DND-41 (cell line): ENCODE results near the gene DDC.

ENCODE experiments used
- EZH2 ChIP-seq: IDR thresholded peaks from 3 replicates; pipeline ENCODE4 v1.6.1; 2012; ENCODE audit warnings: borderline replicate concordance, low read depth, mild to moderate bottlenecking, moderate library complexity, low read length, inconsistent platforms; ENCODE audit not compliant: severe bottlenecking
- TF ChIP-seq, protein P1 (sequence below): IDR thresholded peaks from 2 replicates; pipeline ENCODE4 v1.5.1; 2012; ENCODE audit warnings: borderline replicate concordance, low read length, moderate library complexity, mild to moderate bottlenecking; ENCODE audit not compliant: poor library complexity, severe bottlenecking; ENCODE audit errors: extremely low read depth

DNA sequence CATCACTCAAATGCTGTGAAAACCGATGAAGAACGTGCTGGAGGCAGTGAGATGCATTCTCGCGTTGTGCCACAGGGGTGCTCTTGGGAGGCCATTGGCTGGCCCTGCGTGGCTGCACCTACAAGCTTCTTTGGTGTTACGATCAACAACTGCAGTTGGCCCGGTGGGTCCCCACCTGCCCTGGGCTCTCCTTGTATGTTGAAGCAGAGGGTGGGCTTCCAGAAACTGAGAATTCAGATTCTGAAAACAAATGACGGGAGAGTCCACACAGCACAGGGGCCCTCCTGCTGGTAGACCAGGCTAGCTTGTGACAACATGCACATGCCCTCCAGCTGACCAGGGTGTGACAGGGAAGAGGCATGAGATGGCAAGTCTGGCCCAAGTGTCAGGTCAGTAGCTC, 23.7 kb upstream of the DDC start:
- TF ChIP-seq, protein P1, sequence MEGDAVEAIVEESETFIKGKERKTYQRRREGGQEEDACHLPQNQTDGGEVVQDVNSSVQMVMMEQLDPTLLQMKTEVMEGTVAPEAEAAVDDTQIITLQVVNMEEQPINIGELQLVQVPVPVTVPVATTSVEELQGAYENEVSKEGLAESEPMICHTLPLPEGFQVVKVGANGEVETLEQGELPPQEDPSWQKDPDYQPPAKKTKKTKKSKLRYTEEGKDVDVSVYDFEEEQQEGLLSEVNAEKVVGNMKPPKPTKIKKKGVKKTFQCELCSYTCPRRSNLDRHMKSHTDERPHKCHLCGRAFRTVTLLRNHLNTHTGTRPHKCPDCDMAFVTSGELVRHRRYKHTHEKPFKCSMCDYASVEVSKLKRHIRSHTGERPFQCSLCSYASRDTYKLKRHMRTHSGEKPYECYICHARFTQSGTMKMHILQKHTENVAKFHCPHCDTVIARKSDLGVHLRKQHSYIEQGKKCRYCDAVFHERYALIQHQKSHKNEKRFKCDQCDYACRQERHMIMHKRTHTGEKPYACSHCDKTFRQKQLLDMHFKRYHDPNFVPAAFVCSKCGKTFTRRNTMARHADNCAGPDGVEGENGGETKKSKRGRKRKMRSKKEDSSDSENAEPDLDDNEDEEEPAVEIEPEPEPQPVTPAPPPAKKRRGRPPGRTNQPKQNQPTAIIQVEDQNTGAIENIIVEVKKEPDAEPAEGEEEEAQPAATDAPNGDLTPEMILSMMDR = peak; percentile 31
- TF ChIP-seq EZH2 = no peak
